HT1080 (cell line): Measurements from ENCODE around the gene EPB41L2. TPM values are rescaled to one million over a fixed set of nuclear protein-coding genes. Genes with fewer than 3 reads are reported as not detected.
A peak's percentile ranks its signal among the peaks of the same experiment; 100 is the strongest.
"Not testable (repeated sequence)": the region's sequence is repeated elsewhere in the genome, so short reads cannot be mapped to it uniquely, and the experiment has no call there.

ENCODE experiments used
- DNase-seq: peaks from one replicate; pipeline ENCODE4 v3.0.0-alpha.2; 2015; ENCODE audit warnings: low read depth
- total RNA-seq: library from RNA; depleted of rRNA; stranded (reverse); fragments of >200 nt; shearing (Covaris generic); gene quantifications from 2 replicates; pipeline ENCODE4 v1.2.3, GENCODE V29; 2014

EPB41L2 gene
- total RNA-seq, 1 experiment from 2014 or later, result 32.5 TPM

- DNase-seq, result no peak
Measured at GRCh38 chr6:131037194-131037897, 25.7 kb downstream of the EPB41L2 start.

GRCh38 chr6:131036601-131037000 is 26.4 kb downstream of the EPB41L2 start:
- DNase-seq, result no peak

GRCh38 chr6:131036143-131036542 is 26.9 kb downstream of the EPB41L2 start:
- DNase-seq, result no peak

- DNase-seq, result no peak
Measured at GRCh38 chr6:131035582-131035981, 27.5 kb downstream of the EPB41L2 start.

GRCh38 chr6:131033631-131034030 is 29.4 kb downstream of the EPB41L2 start:
- no peak for DNase-seq

- peak; percentile 25 for DNase-seq
Measured at GRCh38 chr6:131029626-131030297, 33.3 kb downstream of the EPB41L2 start.

- no peak for DNase-seq
Measured at GRCh38 chr6:131027326-131027725, 35.7 kb downstream of the EPB41L2 start.

- DNase-seq, result no peak
Measured at GRCh38 chr6:131026243-131026642, 36.8 kb downstream of the EPB41L2 start.

GRCh38 chr6:131024565-131024964 is 38.5 kb downstream of the EPB41L2 start:
- no peak for DNase-seq

GRCh38 chr6:131023834-131024504 is 39.1 kb downstream of the EPB41L2 start:
- peak; percentile 93 for DNase-seq

GRCh38 chr6:131022691-131023090 is 40.4 kb downstream of the EPB41L2 start:
- no peak for DNase-seq

- no peak for DNase-seq
Measured at GRCh38 chr6:131017962-131018361, 45.1 kb downstream of the EPB41L2 start.

GRCh38 chr6:131015630-131016263 is 47.3 kb downstream of the EPB41L2 start:
- no peak for DNase-seq

GRCh38 chr6:131015025-131015591 is 47.9 kb downstream of the EPB41L2 start:
- DNase-seq, result no peak

- no peak for DNase-seq
Measured at GRCh38 chr6:131014080-131014776, 48.8 kb downstream of the EPB41L2 start.

- DNase-seq, result peak; percentile 52
Measured at GRCh38 chr6:131013495-131013894, 49.5 kb downstream of the EPB41L2 start.

GRCh38 chr6:131009790-131010189 is 53.3 kb downstream of the EPB41L2 start:
- DNase-seq, result no peak

GRCh38 chr6:131008965-131009364 is 54.1 kb downstream of the EPB41L2 start:
- not testable (repeated sequence) for DNase-seq

GRCh38 chr6:131007964-131008363 is 55.1 kb downstream of the EPB41L2 start:
- not testable (repeated sequence) for DNase-seq

GRCh38 chr6:131007286-131007685 is 55.8 kb downstream of the EPB41L2 start:
- DNase-seq, result no peak

- DNase-seq, result no peak
Measured at GRCh38 chr6:131005439-131006016, 57.5 kb downstream of the EPB41L2 start.
